ENCODE data around the gene PDCD6IP.

DNA sequence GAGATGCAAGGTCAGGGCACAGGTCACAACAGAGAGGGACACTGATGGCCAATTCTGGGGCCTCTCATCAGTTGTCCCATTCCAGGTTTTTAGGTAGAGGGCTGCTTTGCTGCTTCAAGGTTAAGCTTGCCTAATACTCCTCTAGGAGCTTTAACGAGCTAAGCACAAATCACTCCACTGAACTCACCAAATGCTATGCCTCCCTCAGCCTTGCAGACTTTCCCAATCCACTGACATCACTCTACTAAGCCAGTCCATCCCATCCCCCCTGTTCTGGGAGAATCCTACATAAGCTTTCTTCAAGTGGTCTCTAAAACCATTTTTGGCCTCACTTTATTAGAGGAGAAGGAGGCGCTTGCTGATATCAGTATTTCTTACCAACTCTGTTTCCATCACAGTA is 24.8 kb upstream of the PDCD6IP start:
- no peak for TF ChIP-seq POLR2A (IDR thresholded peaks at IDR 0.05)
- TF ChIP-seq, protein P1, sequence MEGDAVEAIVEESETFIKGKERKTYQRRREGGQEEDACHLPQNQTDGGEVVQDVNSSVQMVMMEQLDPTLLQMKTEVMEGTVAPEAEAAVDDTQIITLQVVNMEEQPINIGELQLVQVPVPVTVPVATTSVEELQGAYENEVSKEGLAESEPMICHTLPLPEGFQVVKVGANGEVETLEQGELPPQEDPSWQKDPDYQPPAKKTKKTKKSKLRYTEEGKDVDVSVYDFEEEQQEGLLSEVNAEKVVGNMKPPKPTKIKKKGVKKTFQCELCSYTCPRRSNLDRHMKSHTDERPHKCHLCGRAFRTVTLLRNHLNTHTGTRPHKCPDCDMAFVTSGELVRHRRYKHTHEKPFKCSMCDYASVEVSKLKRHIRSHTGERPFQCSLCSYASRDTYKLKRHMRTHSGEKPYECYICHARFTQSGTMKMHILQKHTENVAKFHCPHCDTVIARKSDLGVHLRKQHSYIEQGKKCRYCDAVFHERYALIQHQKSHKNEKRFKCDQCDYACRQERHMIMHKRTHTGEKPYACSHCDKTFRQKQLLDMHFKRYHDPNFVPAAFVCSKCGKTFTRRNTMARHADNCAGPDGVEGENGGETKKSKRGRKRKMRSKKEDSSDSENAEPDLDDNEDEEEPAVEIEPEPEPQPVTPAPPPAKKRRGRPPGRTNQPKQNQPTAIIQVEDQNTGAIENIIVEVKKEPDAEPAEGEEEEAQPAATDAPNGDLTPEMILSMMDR (IDR thresholded peaks at IDR 0.05 in 4 of 5, conservative IDR thresholded peaks at IDR 0.05 in 1 of 5) = no peak

Measured in gastrocnemius medialis (tissue), 4 donors.